A549 (cell line): ENCODE measurements around the gene HADHA. TPM values are rescaled to one million over a fixed set of nuclear protein-coding genes. Genes with fewer than 3 reads are reported as not detected.

ENCODE experiments used
- ATAC-seq, 2 experiments: fragments of 200-7000 bp in 1 of 2; fragments of >200 bp in 1 of 2; cut with Nextera tagmentation in 1 of 2; cut with Tn5 transposase in 1 of 2; 3 replicates each; pipeline versions ENCODE4 v1.8.0 to v1.9.1; 2018 to 2020; ENCODE audit warnings: mild to moderate bottlenecking in 1 of 2, moderate library complexity in 1 of 2
- CTCF ChIA-PET: fragments of 300-600 bp; sonication (Branson Sonifier 250); formaldehyde crosslinking; extraction: SDS; loops from one replicate; lab custom pipeline; 2021; ENCODE audit warnings: antibody characterized with exemption, inconsistent platforms; lab: Yijun Ruan, JAX
- POLR2A ChIA-PET: fragments of 350-600 bp; formaldehyde crosslinking; extraction: SDS; loops from one replicate; lab custom pipeline; 2021; ENCODE audit warnings: antibody characterized with exemption, inconsistent platforms; lab: Yijun Ruan, JAX
- DNase-seq, 2 experiments: peaks; one replicate each; pipeline versions ENCODE4 v3.0.0 to v3.0.0-alpha.2; 2011 to 2016; ENCODE audit warnings: low read depth in 1 of 2, low spot score in 1 of 2
- FAIRE-seq: peaks from 2 replicates; lab custom pipeline; 2011; peaks lifted over from hg19 to GRCh38; lab: Jason Lieb, UNC
- H3K27ac ChIP-seq, 2 experiments: fragments of >200 bp; sonication (Bioruptor Twin); formaldehyde crosslinking; 3 replicates each; pipeline ENCODE4 v1.5.1; 2016 to 2017
- H3K4me1 ChIP-seq: fragments of >200 bp; sonication (Bioruptor Twin); formaldehyde crosslinking; 3 replicates; pipeline ENCODE4 v1.6.1; 2016
- H3K4me2 ChIP-seq: fragments of >200 bp; sonication (Bioruptor Twin); formaldehyde crosslinking; 3 replicates; pipeline ENCODE4 v1.6.1; 2016
- H3K4me3 ChIP-seq: fragments of >200 bp; sonication (Bioruptor Twin); formaldehyde crosslinking; 3 replicates; pipeline ENCODE4 v1.5.1; 2016
- H3K9me3 ChIP-seq: fragments of >200 bp; sonication (Bioruptor Twin); formaldehyde crosslinking; 3 replicates; pipeline ENCODE4 v1.6.1; 2016
- BHLHE40 ChIP-seq: IDR thresholded peaks from 2 replicates; pipeline ENCODE4 v1.6.1; 2012; ENCODE audit warnings: low read depth, low read length, inconsistent platforms
- CBX2 ChIP-seq: fragments of 200-600 bp; sonication (generic); IDR thresholded peaks from 2 replicates; pipeline ENCODE4 v1.6.1; 2016; ENCODE audit warnings: low read depth, mild to moderate bottlenecking, borderline replicate concordance
- EHMT2 ChIP-seq: fragments of 200-600 bp; sonication (generic); IDR thresholded peaks from 2 replicates; pipeline ENCODE4 v1.6.1; 2016; ENCODE audit warnings: antibody characterized with exemption, low read depth, mild to moderate bottlenecking, moderate library complexity
- EP300 ChIP-seq, 2 experiments: fragments of >200 bp; sonication (Bioruptor Twin); formaldehyde crosslinking; IDR thresholded peaks; 2 replicates in 1 of 2; 3 replicates in 1 of 2; pipeline ENCODE4 v1.6.1; 2016 to 2017
- FOSL2 ChIP-seq, 2 experiments: fragments of 450-650 bp in 1 of 2; fragments of >200 bp in 1 of 2; sonication (Bioruptor Twin) in 1 of 2; formaldehyde crosslinking; IDR thresholded peaks; 2 replicates each; pipeline versions ENCODE4 v1.5.0 to v1.6.1; 2016 to 2020; ENCODE audit warnings: mild to moderate bottlenecking in 1 of 2, moderate library complexity in 1 of 2
- HOXA7 ChIP-seq: fragments of 250-450 bp; sonication (Bioruptor Pico); IDR thresholded peaks from 2 replicates; pipeline ENCODE4 v1.5.0; 2020; ENCODE audit warnings: mild to moderate bottlenecking, moderate library complexity
- MAFK ChIP-seq: fragments of 450-650 bp; IDR thresholded peaks from 2 replicates; pipeline ENCODE4 v1.6.1; 2014; ENCODE audit not compliant: partially characterized antibody
- NPAS2 ChIP-seq: fragments of 250-450 bp; sonication (Bioruptor Pico); IDR thresholded peaks from 2 replicates; pipeline ENCODE4 v1.8.0; 2022; ENCODE audit warnings: mild to moderate bottlenecking, moderate library complexity, borderline replicate concordance
- NR3C1 ChIP-seq: fragments of >200 bp; sonication (Bioruptor Twin); formaldehyde crosslinking; IDR thresholded peaks from 3 replicates; pipeline ENCODE4 v1.6.1; 2017
- POLR2A ChIP-seq: IDR thresholded peaks from 2 replicates; pipeline ENCODE4 v1.6.1; 2012; ENCODE audit warnings: mild to moderate bottlenecking, low read length
- RAD21 ChIP-seq, 2 experiments: fragments of >200 bp in 1 of 2; sonication (Bioruptor Twin) in 1 of 2; formaldehyde crosslinking in 1 of 2; IDR thresholded peaks in 1 of 2; conservative IDR thresholded peaks in 1 of 2; 2 replicates in 1 of 2; 3 replicates in 1 of 2; pipeline ENCODE4 v1.6.1; 2012 to 2018; ENCODE audit warnings: inconsistent platforms in 1 of 2
- RARB ChIP-seq: fragments of 250-450 bp; sonication (Bioruptor Pico); IDR thresholded peaks from 2 replicates; pipeline ENCODE4 v1.8.0; 2021; ENCODE audit warnings: mild to moderate bottlenecking, moderate library complexity
- RNF2 ChIP-seq: fragments of 200-600 bp; sonication (generic); IDR thresholded peaks from 2 replicates; pipeline ENCODE4 v1.6.1; 2016; ENCODE audit warnings: low read depth, mild to moderate bottlenecking, antibody characterized with exemption, moderate library complexity, borderline replicate concordance
- USF2 ChIP-seq: fragments of 450-650 bp; IDR thresholded peaks from 2 replicates; pipeline ENCODE4 v1.6.1; 2014; ENCODE audit warnings: antibody characterized with exemption
- ZFP36 ChIP-seq: fragments of 450-650 bp; IDR thresholded peaks from 2 replicates; pipeline ENCODE4 v1.6.1; 2014; ENCODE audit warnings: borderline replicate concordance; ENCODE audit not compliant: partially characterized antibody
- ZNF302 ChIP-seq: fragments of 250-450 bp; sonication (Bioruptor Pico); IDR thresholded peaks from 2 replicates; pipeline ENCODE4 v1.9.0; 2021; ENCODE audit warnings: inconsistent platforms, mild to moderate bottlenecking, moderate library complexity
- ZSCAN20 ChIP-seq: fragments of 250-450 bp; sonication (Bioruptor Pico); IDR thresholded peaks from 2 replicates; pipeline ENCODE4 v1.8.0; 2022; ENCODE audit warnings: mild to moderate bottlenecking, moderate library complexity
- WGBS: methylation state at CpG from one replicate; pipeline ENCODE4 v1.1.6; 2017; ENCODE audit errors: missing lambda C conversion rate; 5-methylcytosine and 5-hydroxymethylcytosine counted together
- polyA plus RNA-seq, 4 experiments: library from polyadenylated mRNA; depleted of rRNA in 3 of 4; stranded (reverse); fragments of >200 nt; fragmentation: RNase III in 1 of 4; extraction: RNeasy Plus Mini Kit Qiagen cat#74134 plus additional on column Dnase treatment in 1 of 4; gene quantifications; 2 replicates in 3 of 4; 3 replicates in 1 of 4; pipeline ENCODE4 v1.2.3, GENCODE V29; 2011 to 2017
- TF ChIP-seq, protein P1 (sequence below): fragments of 250-450 bp; sonication (Bioruptor Pico); IDR thresholded peaks from 2 replicates; pipeline ENCODE4 v1.5.0; 2020; ENCODE audit warnings: low read depth, mild to moderate bottlenecking, moderate library complexity
- TF ChIP-seq, protein P2 (sequence below): IDR thresholded peaks from 2 replicates; pipeline ENCODE4 v1.6.1; 2012
- TF ChIP-seq, protein P3 (sequence below): IDR thresholded peaks from 2 replicates; pipeline ENCODE4 v1.6.1; 2012; ENCODE audit warnings: low read depth, borderline replicate concordance

Gene HADHA
- polyA plus RNA-seq, 2 of the 4 experiments (the other 2 are of a cell fraction), result 122 to 174 TPM

DNA sequence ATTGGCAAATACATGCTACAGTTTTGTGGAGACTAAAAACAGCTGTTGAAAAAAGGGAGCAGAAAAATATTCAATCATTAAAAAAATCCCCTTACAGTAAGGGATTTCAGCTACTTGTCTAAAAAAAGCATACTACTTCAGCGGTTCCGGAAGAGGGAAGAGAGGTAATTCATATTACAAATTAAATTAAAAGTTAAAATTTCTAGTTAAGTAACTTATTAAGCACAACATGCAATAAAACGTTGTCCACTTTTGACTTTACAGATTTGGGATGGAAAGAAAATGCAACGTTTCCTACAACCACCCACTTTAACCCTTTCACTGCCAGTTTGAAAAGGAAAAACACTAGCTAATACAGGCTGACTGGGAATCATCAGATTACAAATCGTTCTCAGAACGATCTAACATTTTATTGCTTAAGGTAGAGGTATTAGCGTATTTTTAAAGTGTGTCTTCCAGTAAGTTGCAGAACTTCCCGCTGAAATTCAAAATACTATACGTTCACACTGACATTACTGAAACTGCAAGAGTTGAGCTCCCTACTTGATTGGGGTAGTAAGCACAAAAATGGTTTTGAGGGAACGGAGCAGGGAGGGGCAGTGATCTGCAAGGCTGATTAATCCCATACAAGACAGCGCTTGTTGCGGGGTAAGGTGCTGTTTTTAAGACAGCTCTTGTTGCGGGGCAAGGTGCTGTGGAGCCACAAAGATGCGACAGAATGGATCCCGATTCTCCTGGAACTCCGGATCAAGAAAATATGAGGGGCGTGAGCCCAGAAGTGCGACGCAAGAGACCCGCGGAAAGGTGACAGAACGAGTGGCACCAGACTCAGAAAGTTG lies 743 bp downstream of the HADHA start:
- H3K27ac ChIP-seq, result peak overlapping the region; percentile 77 to 94
- TF ChIP-seq HOXA7 (no peak), RNF2 (no peak), POLR2A (no peak), ZSCAN20 (CRISPR knock-in tag) (no peak), MAFK (no peak), RARB (CRISPR knock-in tag) (no peak), EHMT2 (no peak), RAD21 (conservative IDR thresholded peaks at IDR 0.05 in 1 of 2, IDR thresholded peaks at IDR 0.05 in 1 of 2) (no peak), ZFP36 (no peak), CBX2 (no peak), ZNF302 (no peak), FOSL2 (IDR thresholded peaks at IDR 0.05) (no peak), FOSL2 (CRISPR knock-in tag; IDR thresholded peaks at IDR 0.05) (no peak), EP300 (IDR thresholded peaks at IDR 0.05) (no peak), USF2 (no peak)
- TF ChIP-seq, protein P1, sequence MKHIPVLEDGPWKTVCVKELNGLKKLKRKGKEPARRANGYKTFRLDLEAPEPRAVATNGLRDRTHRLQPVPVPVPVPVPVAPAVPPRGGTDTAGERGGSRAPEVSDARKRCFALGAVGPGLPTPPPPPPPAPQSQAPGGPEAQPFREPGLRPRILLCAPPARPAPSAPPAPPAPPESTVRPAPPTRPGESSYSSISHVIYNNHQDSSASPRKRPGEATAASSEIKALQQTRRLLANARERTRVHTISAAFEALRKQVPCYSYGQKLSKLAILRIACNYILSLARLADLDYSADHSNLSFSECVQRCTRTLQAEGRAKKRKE (CRISPR knock-in tag), result no peak
- TF ChIP-seq, protein P2, sequence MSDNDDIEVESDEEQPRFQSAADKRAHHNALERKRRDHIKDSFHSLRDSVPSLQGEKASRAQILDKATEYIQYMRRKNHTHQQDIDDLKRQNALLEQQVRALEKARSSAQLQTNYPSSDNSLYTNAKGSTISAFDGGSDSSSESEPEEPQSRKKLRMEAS, result no peak
- TF ChIP-seq, protein P3, sequence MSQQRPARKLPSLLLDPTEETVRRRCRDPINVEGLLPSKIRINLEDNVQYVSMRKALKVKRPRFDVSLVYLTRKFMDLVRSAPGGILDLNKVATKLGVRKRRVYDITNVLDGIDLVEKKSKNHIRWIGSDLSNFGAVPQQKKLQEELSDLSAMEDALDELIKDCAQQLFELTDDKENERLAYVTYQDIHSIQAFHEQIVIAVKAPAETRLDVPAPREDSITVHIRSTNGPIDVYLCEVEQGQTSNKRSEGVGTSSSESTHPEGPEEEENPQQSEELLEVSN, result no peak
- FAIRE-seq (no peak), ATAC-seq (peak in 1 of 2 experiments; percentile 9; a peak in 3 of 6 replicates), DNase-seq (peak in 1 of 2 experiments; percentile 34)
- H3K4me3 ChIP-seq, result peak overlapping the region; percentile 74
- no peaks in the 10 kb centered on the region for H3K9me3 ChIP-seq
- H3K4me2 ChIP-seq, result peak overlapping the region; percentile 83
- H3K4me1 ChIP-seq, result peaks cover 38% of the 10 kb centered on the region
- WGBS, result 1% methylated on average over 22 of the region's 22 CpGs
- ChIA-PET CTCF (interaction anchor here (0.7 to 5.4 kb wide), 11 partner anchors 12 to 446 kb away, joined by 3 to 44 read pairs (median 3); partner anchors contain the start of gene GAREM2), POLR2A (interaction anchor here (0.9 to 4.1 kb wide), 4 partner anchors 30 to 365 kb away, joined by 3 to 18 read pairs (median 4); partner anchors contain the start of genes ADGRF3, ASXL2 and SELENOI)

GRCh38 chr2:26241928-26242436 lies 2.5 kb downstream of the HADHA start:
- Histone ChIP-seq H3K27ac (no peak overlapping the region), H3K4me2 (peak overlapping the region; percentile 83), H3K4me3 (peak overlapping the region; percentile 74; the same call in 2 of the 3 replicates)
- FAIRE-seq, result no peak
- no peak for TF ChIP-seq NR3C1
- TF ChIP-seq EP300 (IDR thresholded peaks at IDR 0.05), result no peak
- no peak for TF ChIP-seq NPAS2
- no peak for TF ChIP-seq EHMT2
- no peak for TF ChIP-seq BHLHE40
- TF ChIP-seq, all 56 proteins: peak for 0
- DNase-seq (no peak), ATAC-seq (no peak)
- Histone ChIP-seq H3K4me1 (peaks cover 42% of the 10 kb centered on the region), H3K9me3 (no peaks in the 10 kb centered on the region)
- 81% methylated on average over 6 of the region's 6 CpGs for WGBS
- POLR2A ChIA-PET, result no interaction called here
- CTCF ChIA-PET, result interaction anchor here (0.6 to 5.4 kb wide), 2 partner anchors 10 to 881 kb away, joined by 3 to 44 read pairs; no protein-coding TSS in a partner anchor
